NK-92 (cell line): Measurements from ENCODE around the gene OSBPL5.

ENCODE experiments used
- DNase-seq: peaks from one replicate; lab custom pipeline; 2025; ENCODE audit not compliant: unreplicated experiment; lab: John Stamatoyannopoulos, UW

OSBPL5 gene

GRCh38 chr11:3150726-3151125, 14.4 kb downstream of the OSBPL5 start:
- no peak for DNase-seq

GRCh38 chr11:3149852-3150188, 15.3 kb downstream of the OSBPL5 start:
- DNase-seq: no peak

- no peak for DNase-seq
These were observed 15.9 kb downstream of the OSBPL5 start for GRCh38 chr11:3148990-3149851.

GRCh38 chr11:3148255-3148989, 16.7 kb downstream of the OSBPL5 start:
- DNase-seq: no peak

- no peak for DNase-seq
These were observed 17.5 kb downstream of the OSBPL5 start for GRCh38 chr11:3147626-3148025.

- no peak for DNase-seq
These were observed 17.9 kb downstream of the OSBPL5 start for GRCh38 chr11:3147257-3147619.

- no peak for DNase-seq
These were observed 18.4 kb downstream of the OSBPL5 start for GRCh38 chr11:3146612-3147256.

- no peak for DNase-seq
These were observed 19.9 kb downstream of the OSBPL5 start for GRCh38 chr11:3145206-3145520.

GRCh38 chr11:3144296-3145205, 20.6 kb downstream of the OSBPL5 start:
- DNase-seq: no peak

- no peak for DNase-seq
These were observed 21.8 kb downstream of the OSBPL5 start for GRCh38 chr11:3143136-3143880.

GRCh38 chr11:3140291-3140603, 24.9 kb downstream of the OSBPL5 start:
- no peak for DNase-seq

- DNase-seq: no peak
These were observed 25.4 kb downstream of the OSBPL5 start for GRCh38 chr11:3139481-3140290.

- no peak for DNase-seq
These were observed 26.0 kb downstream of the OSBPL5 start for GRCh38 chr11:3139086-3139440.

- no peak for DNase-seq
These were observed 26.7 kb downstream of the OSBPL5 start for GRCh38 chr11:3138178-3139085.

- no peak for DNase-seq
These were observed 27.5 kb downstream of the OSBPL5 start for GRCh38 chr11:3137486-3138177.

GRCh38 chr11:3136546-3137455, 28.3 kb downstream of the OSBPL5 start:
- DNase-seq: no peak
